HEK293 (cell line): ENCODE measurements around the gene TMEM161B.

Source experiments
- CTCF ChIA-PET: fragments of 350-600 bp; formaldehyde crosslinking; extraction: SDS; loops from one replicate; lab custom pipeline; 2021; ENCODE audit warnings: antibody characterized with exemption; lab: Yijun Ruan, JAX
- POLR2A ChIA-PET: fragments of 300-600 bp; formaldehyde crosslinking; extraction: SDS; loops from one replicate; lab custom pipeline; 2020; ENCODE audit warnings: antibody characterized with exemption, inconsistent platforms; lab: Yijun Ruan, JAX
- H3K27ac ChIP-seq: fragments of 200-500 bp; sonication (Bioruptor generic); 2 replicates; pipeline ENCODE4 v1.5.1; 2014; ENCODE audit warnings: low read depth, low read length, control low read depth, inconsistent platforms; ENCODE audit errors: extremely low read depth
- H3K36me3 ChIP-seq, 2 experiments: fragments of 200-500 bp in 1 of 2; sonication (Bioruptor generic) in 1 of 2; 1 replicate in 1 of 2; 2 replicates in 1 of 2; pipeline ENCODE4 v1.5.1; 2014 to 2017; ENCODE audit warnings: inconsistent platforms in 2 of 2, low read length in 2 of 2; ENCODE audit not compliant: control insufficient read depth in 2 of 2, insufficient read depth in 1 of 2
- H3K4me1 ChIP-seq: fragments of 200-500 bp; sonication (Bioruptor generic); 2 replicates; pipeline ENCODE4 v1.5.1; 2014; ENCODE audit warnings: mild to moderate bottlenecking, low read length, inconsistent platforms; ENCODE audit not compliant: control insufficient read depth, insufficient read depth
- H3K4me3 ChIP-seq: 2 replicates; pipeline ENCODE4 v1.5.1; 2011; ENCODE audit warnings: low read depth, mild to moderate bottlenecking, control low read depth, low read length, moderate library complexity
- H3K9me3 ChIP-seq: fragments of 200-500 bp; sonication (Bioruptor generic); 2 replicates; pipeline ENCODE4 v1.5.1; 2014; ENCODE audit warnings: low read depth, low read length, inconsistent platforms; ENCODE audit not compliant: control insufficient read depth, insufficient read depth
- INSM2 ChIP-seq: fragments of 450-650 bp; formaldehyde crosslinking; IDR thresholded peaks from 2 replicates; pipeline ENCODE4 v1.5.1; 2016; ENCODE audit warnings: missing biosample characterization, missing genetic modification characterization
- KLF16 ChIP-seq: fragments of 450-650 bp; formaldehyde crosslinking; IDR thresholded peaks from 2 replicates; pipeline ENCODE4 v1.5.1; 2017; ENCODE audit warnings: missing biosample characterization, missing genetic modification characterization
- MZF1 ChIP-seq: fragments of 450-650 bp; formaldehyde crosslinking; IDR thresholded peaks from 2 replicates; pipeline ENCODE4 v1.5.1; 2017; ENCODE audit warnings: missing biosample characterization, missing genetic modification characterization, borderline replicate concordance
- SALL2 ChIP-seq: fragments of 450-650 bp; formaldehyde crosslinking; IDR thresholded peaks from 2 replicates; pipeline ENCODE4 v1.5.0; 2017; ENCODE audit warnings: missing biosample characterization, mild to moderate bottlenecking, missing genetic modification characterization, borderline replicate concordance
- SCRT2 ChIP-seq: fragments of 450-650 bp; formaldehyde crosslinking; IDR thresholded peaks from 2 replicates; pipeline ENCODE4 v1.5.1; 2016; ENCODE audit warnings: missing biosample characterization, missing genetic modification characterization
- ZBTB10 ChIP-seq: fragments of 450-650 bp; formaldehyde crosslinking; IDR thresholded peaks from 2 replicates; pipeline ENCODE4 v1.5.1; 2016; ENCODE audit warnings: missing biosample characterization, missing genetic modification characterization
- ZBTB21 ChIP-seq: fragments of 450-650 bp; formaldehyde crosslinking; IDR thresholded peaks from 2 replicates; pipeline ENCODE4 v1.5.1; 2017; ENCODE audit warnings: missing biosample characterization, missing genetic modification characterization
- ZFP41 ChIP-seq: fragments of 450-650 bp; formaldehyde crosslinking; IDR thresholded peaks from 2 replicates; pipeline ENCODE4 v1.5.1; 2016; ENCODE audit warnings: missing biosample characterization, missing genetic modification characterization, borderline replicate concordance
- ZNF112 ChIP-seq: fragments of 450-650 bp; formaldehyde crosslinking; IDR thresholded peaks from 2 replicates; pipeline ENCODE4 v1.5.0; 2017; ENCODE audit warnings: missing biosample characterization, missing genetic modification characterization
- ZNF2 ChIP-seq: fragments of 450-650 bp; formaldehyde crosslinking; IDR thresholded peaks from 2 replicates; pipeline ENCODE4 v1.5.1; 2016; ENCODE audit warnings: missing biosample characterization, missing genetic modification characterization
- ZNF398 ChIP-seq: fragments of 450-650 bp; formaldehyde crosslinking; IDR thresholded peaks from 2 replicates; pipeline ENCODE4 v1.5.1; 2017; ENCODE audit warnings: missing biosample characterization, missing genetic modification characterization
- ZNF510 ChIP-seq: fragments of 450-650 bp; formaldehyde crosslinking; IDR thresholded peaks from 2 replicates; pipeline ENCODE4 v1.5.1; 2018; ENCODE audit warnings: mild to moderate bottlenecking, missing genetic modification characterization, missing biosample characterization; ENCODE audit not compliant: insufficient replicate concordance
- ZNF514 ChIP-seq: fragments of 450-650 bp; formaldehyde crosslinking; IDR thresholded peaks from 2 replicates; pipeline ENCODE4 v1.5.1; 2016; ENCODE audit warnings: missing biosample characterization, missing genetic modification characterization
- ZNF544 ChIP-seq: fragments of 450-650 bp; formaldehyde crosslinking; IDR thresholded peaks from 2 replicates; pipeline ENCODE4 v1.5.0; 2017; ENCODE audit warnings: missing biosample characterization, missing genetic modification characterization
- ZNF561 ChIP-seq: fragments of 450-650 bp; IDR thresholded peaks from 2 replicates; pipeline ENCODE4 v1.5.1; 2018; ENCODE audit warnings: missing biosample characterization, missing genetic modification characterization, borderline replicate concordance
- ZNF660 ChIP-seq: fragments of 450-650 bp; IDR thresholded peaks from 2 replicates; pipeline ENCODE4 v1.5.1; 2018; ENCODE audit warnings: missing biosample characterization, mild to moderate bottlenecking, missing genetic modification characterization
- ZNF791 ChIP-seq: fragments of 450-650 bp; formaldehyde crosslinking; IDR thresholded peaks from 2 replicates; pipeline ENCODE4 v1.5.1; 2016; ENCODE audit warnings: missing biosample characterization, missing genetic modification characterization

TMEM161B gene

GRCh38 chr5:88238732-88239131 is 29.9 kb downstream of the TMEM161B start (continued):
- TF ChIP-seq ZBTB21 (tag by site-specific recombination), result no peak
- TF ChIP-seq ZNF398 (tag by site-specific recombination), result no peak
- no peak for TF ChIP-seq KLF16 (tag by site-specific recombination)
- TF ChIP-seq ZNF544, result no peak
- TF ChIP-seq ZNF510 (tag by site-specific recombination), result no peak
- TF ChIP-seq ZNF514 (tag by site-specific recombination), result no peak
- no peak for TF ChIP-seq ZFP41 (tag by site-specific recombination)
- TF ChIP-seq, all 188 proteins: peak for 0

- POLR2A ChIA-PET, result no interaction called here
- H3K36me3 ChIP-seq, result peaks cover 0 to 8% of the 10 kb centered on the region in 2 experiments; a peak in 1 of 3 replicates
Measured at GRCh38 chr5:88236866-88237642, 31.6 kb downstream of the TMEM161B start.

GRCh38 chr5:88235828-88236227 is 32.8 kb downstream of the TMEM161B start:
- Histone ChIP-seq H3K4me1 (peaks cover 11% of the 10 kb centered on the region), H3K4me3 (no peak overlapping the region), H3K36me3 (peaks cover 0 to 10% of the 10 kb centered on the region in 2 experiments; a peak in 1 of 3 replicates), H3K27ac (no peak overlapping the region), H3K9me3 (no peaks in the 10 kb centered on the region)
- no peak for TF ChIP-seq ZNF2 (tag by site-specific recombination)
- TF ChIP-seq ZNF112 (tag by site-specific recombination), result no peak
- TF ChIP-seq SCRT2, result no peak
- TF ChIP-seq ZNF660 (tag by site-specific recombination), result no peak
- TF ChIP-seq ZBTB10 (tag by site-specific recombination), result no peak
- TF ChIP-seq SALL2 (tag by site-specific recombination), result no peak
- TF ChIP-seq ZNF791, result no peak
- TF ChIP-seq INSM2 (tag by site-specific recombination), result no peak
- CTCF ChIA-PET, result interaction anchor here (0.6 kb wide), 2 partner anchors 432 to 449 kb away, joined by 3 to 4 read pairs; no protein-coding TSS in a partner anchor
- POLR2A ChIA-PET, result no interaction called here

More at GRCh38 chr5:88236866-88237642, 31.6 kb downstream of the TMEM161B start:
- Histone ChIP-seq H3K4me1 (0 out of 2 replicates have a peak, but pooled peaks cover 5% of the 10 kb centered on the region), H3K4me3 (no peak overlapping the region), H3K27ac (no peak overlapping the region), H3K9me3 (no peaks in the 10 kb centered on the region)
- TF ChIP-seq MZF1, result peak; percentile 64; the same call in 1 of the 2 replicates
- no peak for TF ChIP-seq ZNF561 (tag by site-specific recombination)
- CTCF ChIA-PET, result interaction anchor here (0.6 kb wide), 1 partner anchor 13 kb away, joined by 4 read pairs; no protein-coding TSS in a partner anchor
